ENCODE measurements around the gene PTX4.

PTX4 gene

GRCh38 chr16:1458336-1458976 is 30.3 kb downstream of the PTX4 start:
- no peak for DNase-seq

DNA sequence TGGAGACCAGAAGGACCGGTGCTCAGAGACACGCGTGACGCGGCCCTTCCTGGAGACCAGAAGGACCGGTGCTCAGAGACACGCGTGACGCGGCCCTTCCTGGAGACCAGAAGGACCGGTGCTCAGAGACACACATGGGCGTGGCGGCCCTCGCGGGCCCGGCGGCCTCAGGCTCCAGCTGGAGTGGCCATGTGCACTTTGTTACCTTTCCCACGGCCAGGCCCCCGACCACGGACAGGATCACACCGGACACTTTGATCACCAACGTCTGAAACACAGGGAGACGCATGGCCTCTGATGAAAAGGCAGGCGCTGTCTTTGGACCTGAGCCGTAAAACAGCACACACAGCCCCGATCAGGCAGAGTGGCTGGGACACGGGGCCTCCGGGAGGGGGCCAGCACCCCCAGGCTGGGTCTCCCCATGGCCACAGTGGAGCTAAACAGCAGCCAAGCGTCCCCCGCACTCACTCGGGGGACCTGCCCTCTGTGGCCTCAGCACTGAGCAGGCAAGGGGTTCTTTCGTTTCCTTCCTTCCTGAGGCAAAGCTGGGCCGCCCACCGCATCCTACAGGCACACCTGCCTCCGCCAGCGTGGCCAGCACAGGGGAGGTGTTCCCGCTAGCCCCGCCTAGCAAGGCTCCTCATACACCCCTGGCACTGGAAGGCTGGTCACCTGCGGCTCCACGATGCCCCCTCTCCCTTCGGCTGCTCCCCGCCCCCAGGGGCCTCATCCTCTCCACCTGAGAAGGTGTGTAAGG is 31.1 kb downstream of the PTX4 start:
- no peak for DNase-seq

DNA sequence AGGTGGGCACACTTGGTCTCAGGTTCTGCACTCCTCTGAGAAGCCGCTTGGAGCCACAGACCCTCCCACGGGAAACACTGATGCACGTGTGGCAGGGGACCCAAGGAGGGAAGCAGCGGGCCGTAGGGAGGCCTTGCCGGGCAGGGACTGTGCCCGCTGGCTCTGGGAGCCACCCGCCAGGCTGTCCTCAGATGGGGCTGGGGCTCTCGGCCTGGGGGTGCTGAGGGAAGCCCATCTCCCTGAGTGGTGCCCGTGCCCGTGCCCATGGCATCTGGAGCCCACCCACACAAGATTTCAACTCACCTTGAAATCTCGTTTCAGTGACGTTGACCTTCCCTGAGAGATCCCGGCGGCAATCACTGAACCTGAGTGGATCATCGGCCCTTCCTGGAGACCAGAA is 31.8 kb downstream of the PTX4 start:
- DNase-seq, result no peak

DNA sequence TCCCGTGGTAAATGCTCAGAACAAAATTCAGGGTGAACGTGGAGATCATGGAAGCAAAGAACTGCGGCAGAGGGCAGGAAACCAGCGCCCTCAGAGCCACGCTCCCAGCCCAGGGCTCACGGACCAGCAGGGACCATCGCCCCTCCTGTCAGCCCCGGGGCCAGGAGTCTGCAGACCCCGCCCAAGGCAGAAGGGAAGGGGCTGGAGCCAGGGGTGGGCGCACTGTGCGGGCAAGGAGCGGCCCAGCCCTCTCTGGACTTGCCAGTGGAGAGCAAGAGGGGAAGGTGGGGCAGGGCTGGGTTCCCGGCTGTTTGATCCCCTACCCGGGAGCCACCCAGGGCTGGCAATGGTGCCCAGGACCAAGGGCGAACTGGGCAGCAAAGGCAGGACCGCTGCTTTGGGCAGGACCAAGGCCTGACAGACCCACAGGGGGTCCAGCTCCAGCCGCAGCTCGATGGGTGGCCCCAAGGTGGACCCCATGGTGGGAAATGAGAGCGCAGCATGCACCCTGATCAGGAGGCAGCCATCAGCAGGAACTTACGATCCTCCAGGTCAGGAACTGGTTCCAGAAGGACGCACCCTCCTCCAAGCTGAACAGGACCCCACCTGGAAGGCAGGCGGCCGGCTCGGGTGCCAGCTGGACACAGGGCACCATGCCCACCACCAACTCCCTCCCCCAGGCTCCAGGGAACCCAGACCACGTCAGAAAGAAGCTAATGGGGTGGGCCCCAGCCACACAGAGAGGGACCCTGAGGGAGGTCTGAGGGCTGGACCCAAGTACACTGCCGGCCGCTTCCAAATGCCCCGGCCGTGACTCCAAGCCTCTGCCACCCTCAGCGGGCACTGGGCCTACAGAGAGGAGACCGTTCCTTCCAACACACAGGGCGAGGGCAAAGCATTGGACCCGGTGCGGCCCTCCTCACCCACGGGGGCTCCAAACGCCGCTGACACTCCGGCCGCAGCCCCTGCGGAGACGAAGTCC is 33.3 kb downstream of the PTX4 start:
- no peak for DNase-seq

DNA sequence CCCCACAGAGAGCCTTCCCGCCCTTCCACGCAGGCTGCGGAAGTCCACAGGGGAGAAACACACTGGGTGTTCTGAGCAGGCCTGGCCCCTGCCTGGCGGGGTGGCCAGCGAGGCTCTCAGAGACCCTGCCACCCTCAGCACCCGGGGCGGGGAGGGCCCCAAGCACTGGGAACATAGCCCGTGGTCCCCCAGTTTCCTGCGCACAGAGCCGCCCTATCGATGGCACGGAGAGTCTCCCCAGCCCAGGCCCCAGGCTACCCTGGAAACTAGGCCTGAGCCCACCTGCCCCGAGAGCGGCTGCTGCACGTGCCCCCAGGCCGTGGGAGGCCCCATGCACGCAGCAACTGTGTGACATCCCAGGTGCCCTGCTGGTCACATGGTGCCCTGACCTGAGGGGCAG is 34.2 kb downstream of the PTX4 start:
- no peak for DNase-seq

DNA sequence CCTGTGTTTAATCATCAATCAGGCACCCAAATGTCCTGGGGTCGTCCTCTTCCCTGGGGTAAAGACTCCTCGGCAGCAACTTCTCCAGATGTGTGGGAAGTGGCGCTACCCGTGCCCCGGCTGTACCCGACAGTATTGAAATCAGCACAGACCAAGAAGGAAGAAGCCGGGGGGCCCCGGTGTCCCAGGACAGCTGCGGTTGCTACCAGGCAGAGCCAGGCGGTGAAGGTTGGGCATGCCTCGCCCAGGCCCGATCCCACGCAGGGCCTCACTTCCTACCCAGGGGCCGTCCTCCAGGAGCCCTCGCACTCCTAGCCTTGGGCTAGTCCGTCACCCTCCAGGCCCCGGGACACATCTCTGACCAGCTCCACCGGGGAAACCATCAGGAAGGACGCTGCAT is 35.4 kb downstream of the PTX4 start:
- no peak for DNase-seq

DNA sequence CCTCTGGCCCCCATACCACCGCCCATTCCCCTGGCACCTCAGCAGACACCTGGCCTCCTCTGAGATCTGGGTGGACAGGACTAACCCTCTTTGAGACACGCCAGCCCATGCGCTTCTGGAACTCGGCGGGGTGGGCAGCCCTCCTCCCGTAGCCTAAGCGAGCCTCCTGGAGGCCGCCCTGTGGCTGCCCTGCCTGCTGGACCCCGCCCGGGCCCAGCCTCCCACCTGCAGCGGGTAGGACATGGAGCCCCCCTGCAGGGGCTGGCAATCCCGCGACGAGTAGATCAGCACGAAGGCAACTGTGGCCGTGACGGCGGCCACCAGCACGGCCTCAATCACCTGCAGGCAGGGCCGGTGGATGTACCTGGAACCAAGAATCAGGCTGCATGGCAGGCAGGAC is 36.2 kb downstream of the PTX4 start:
- no peak for DNase-seq

DNA sequence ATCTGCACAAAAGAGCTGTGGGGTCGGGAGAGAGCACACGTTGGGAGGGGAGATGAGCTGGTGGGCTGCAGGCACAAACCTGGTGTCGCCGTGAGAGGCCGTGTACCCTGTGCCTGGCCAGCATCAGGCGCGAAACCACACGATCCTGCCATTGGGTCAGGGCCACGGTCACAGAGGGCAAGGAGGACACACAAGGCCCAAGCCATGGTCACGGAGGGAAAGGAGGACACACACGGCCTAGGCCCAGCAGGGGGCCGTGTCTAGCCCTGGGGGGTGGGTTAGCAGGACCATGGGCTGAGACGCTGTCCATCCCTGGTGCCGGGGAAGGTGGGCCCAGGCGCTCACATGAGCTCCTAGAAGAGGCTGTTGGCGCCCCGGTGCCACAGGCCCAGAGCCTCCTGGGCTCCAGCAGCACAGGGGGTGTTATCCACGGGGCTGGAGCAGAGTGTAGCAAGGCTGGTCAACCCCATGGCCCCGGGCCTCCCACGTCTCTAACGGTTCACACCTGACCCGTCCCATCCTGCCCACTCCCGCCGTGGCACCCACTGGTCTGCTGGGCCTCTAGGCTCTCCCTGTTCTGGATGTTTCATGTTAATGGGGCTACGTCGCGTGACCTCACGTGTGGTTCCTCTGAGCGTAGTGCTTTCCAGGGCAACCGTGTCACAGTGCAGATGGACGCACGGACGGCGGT is 36.9 kb downstream of the PTX4 start:
- DNase-seq, result no peak

GRCh38 chr16:1450841-1451240 is 37.9 kb downstream of the PTX4 start:
- DNase-seq, result no peak

DNA sequence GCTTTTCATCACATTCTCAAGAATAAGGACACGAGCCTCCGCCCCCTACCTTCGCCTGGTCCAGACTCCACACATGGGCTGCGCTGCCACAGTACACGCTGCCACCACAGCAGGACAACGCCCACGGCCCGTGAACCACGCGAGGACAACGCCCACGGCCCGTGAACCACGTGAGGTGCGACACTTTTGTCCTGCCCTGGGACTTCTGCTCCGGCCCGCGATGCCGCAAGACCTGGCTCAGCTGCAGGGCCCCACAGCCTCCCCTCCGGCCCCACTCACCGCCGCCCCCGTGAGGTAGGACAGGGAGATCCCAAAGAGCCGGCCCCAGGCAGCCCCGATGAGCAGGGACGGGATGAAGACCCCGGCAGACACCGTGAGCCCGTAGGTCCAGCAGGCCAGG is 38.5 kb downstream of the PTX4 start:
- no peak for DNase-seq

- DNase-seq, result no peak
Measured at GRCh38 chr16:1449201-1449788, 39.4 kb downstream of the PTX4 start.

- no peak for DNase-seq
Measured at GRCh38 chr16:1448536-1449116, 40.1 kb downstream of the PTX4 start.

- no peak for DNase-seq
Measured at GRCh38 chr16:1447965-1448364, 40.8 kb downstream of the PTX4 start.

- no peak for DNase-seq
Measured at GRCh38 chr16:1446296-1447080, 42.3 kb downstream of the PTX4 start.

- no peak for DNase-seq
Measured at GRCh38 chr16:1445518-1446203, 43.1 kb downstream of the PTX4 start.

GRCh38 chr16:1444730-1445517 is 43.8 kb downstream of the PTX4 start:
- DNase-seq, result no peak

GRCh38 chr16:1443980-1444729 is 44.6 kb downstream of the PTX4 start, which contains the start of gene CCDC154:
TSS of gene CCDC154 (minus strand) at chr16:1444556. CDS start at chr16:1444322, 234 bp downstream.
- DNase-seq, result no peak

GRCh38 chr16:1443403-1443973 is 45.3 kb downstream of the PTX4 start:
- DNase-seq, result no peak

GRCh38 chr16:1442697-1443096 is 46.0 kb downstream of the PTX4 start:
- DNase-seq, result no peak
